ENCODE data around the gene INPP5A.
"Not testable (repeated sequence)": the region's sequence is repeated elsewhere in the genome, so short reads cannot be mapped to it uniquely, and the experiment has no call there.

INPP5A gene

DNA sequence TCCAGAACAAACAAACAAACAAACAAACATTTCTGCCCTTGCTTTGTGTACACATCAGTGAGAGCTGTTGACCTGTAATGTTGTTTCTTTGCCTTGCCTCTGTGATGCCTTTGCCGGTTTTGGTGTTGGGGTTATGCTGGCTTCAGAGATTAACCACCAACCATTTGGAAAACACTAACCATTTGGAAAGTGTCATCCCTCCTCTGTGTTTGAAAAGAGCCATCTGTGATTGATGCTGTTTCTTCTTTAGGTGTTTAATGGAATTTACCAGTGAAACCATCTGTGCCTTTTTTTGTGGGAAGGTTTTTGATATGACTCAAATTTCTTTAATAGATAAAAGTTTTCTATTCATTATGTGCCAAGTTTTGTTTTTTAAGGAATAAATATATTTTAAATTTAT, 46.5 kb downstream of the INPP5A start:
- no peak for DNase-seq

DNA sequence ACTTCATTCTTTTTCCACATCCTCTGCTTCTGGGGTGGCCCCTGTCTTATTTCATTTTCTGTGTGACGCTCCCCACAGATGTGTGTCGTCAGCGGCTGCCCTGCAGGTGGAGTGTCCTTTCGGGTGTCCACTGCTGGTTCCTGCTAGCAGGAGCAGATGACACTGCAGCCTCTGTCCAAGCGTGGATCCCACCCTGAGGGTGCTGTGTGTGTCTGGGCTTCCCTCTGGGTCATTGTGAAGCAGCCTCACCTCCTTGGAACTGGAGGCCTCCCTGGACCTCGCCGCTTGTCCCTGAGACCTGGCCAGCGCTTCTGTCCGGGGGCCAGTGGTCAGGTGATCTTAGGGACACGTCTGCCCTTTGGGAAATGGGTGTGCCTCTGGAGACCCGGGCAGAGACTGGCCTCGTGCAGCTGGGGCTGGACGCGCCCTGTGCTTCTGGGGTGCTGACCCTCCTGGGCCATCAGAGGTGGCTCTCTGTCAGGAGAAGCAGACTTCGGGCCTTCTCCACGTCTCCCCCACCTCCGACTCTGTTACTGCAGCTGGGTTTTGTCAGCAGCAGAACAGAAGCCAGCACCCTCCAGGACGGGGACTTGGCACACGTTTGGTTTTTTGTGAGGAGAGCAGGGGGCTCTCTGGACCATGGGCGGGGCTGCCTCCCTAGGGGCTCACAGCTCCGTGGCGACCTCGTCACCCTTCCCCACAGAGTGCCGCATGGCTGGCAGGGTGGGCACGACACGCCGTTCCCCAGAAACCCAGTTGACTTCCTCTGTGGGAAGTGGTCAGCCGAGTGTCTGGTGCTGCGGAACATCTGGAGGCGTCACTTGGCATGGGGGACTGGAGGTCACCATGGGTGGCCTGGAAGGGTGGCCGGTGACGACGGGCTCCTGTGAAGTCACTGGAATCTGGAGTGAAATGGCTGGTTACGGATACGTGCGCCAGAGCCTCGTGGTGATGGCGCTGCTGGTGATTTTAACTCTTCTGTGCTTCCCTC, 48.4 kb downstream of the INPP5A start:
- DNase-seq: no peak

DNA sequence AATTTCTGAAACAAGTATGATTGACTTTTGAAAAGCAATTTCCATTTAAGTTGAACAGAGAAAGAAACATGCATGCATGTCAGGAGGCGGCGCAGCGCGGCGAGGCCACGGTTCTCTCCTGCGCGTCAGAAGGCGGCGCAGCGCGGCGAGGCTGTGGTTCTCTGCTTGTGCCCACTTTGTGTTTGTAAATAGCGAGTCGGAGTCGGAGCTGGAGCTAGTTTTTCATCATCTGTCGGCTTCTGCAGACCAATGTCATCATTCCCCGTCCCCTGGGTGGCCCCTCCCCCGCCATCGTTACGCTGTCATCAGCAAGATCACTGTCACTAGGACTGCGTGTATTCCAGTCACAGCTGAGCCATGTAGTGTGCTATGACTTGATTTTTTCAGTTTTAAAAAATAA, 49.2 kb downstream of the INPP5A start:
- no peak for DNase-seq

DNA sequence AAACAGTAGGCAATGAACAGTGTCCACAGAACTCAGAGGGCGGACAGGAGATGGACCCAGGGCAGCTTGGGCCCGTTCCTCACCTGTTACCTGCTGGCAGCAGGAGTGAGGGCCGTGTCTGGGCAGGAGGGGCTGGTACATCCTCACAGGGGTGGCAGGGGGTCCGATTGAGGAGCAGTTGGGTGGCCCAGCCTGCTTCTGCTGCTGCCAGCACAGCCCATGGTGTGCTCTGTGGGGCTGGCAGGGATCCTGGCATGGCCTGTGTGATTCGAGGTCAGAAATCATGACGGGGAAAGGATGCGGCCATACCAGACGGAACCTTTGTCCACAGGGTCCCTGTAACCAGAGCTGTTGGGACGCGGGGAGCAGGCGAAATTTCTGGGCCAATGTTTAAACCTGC, 49.6 kb downstream of the INPP5A start:
- no peak for DNase-seq

DNA sequence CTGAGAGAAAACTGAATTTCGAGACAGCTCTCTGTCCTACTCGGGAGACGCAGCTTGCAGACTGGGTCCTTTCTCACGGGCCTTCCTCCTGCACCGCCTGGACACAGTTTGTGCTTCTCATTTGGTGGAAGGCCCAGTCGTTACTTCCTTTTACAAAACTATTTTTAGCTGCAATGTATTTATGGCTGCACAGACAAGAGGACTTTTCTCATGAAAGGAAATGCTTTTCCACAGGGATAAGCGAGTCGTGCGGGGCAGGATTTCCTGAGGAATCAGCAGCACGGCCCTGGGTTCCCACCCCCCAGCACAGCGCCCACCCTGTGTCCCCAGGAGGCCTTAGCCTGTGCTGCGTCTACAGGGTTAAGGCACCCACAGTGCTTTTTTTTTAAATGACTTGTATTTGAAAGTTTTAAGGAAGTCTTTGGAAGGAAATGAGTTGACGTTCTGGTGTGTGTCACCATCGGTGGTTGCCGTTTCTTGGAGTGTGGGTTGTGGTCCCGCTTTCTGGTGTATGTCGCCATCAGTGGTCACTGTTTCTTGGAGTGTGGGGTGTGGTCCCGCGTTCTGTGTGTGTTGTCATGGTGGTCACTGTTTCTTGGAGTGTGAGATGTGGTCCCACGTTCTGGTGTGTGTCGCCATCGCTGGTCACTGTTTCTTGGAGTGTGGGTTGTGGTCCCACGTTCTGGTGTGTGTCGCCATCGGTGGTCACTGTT, 50.9 kb downstream of the INPP5A start:
- DNase-seq: no peak

DNA sequence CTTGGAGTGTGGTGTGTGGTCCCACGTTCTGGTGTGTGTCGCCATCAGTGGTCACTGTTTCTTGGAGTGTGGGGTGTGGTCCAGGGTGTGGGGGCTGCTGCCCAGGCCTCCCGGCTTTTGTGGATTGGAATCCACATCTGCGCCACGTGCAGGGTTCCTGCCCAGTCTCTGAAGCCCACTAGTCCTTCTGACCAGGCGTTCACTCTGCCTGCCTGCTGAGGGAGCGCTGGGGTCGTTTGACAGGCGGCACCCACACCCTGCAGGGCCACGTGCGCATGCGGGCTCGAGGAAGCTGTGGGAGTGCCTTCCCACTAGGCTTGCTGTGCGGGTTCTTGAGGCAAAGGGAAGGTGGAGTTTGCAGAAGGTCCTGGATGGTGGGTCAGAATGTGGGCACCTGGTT, 51.4 kb downstream of the INPP5A start:
- DNase-seq: no peak

DNA sequence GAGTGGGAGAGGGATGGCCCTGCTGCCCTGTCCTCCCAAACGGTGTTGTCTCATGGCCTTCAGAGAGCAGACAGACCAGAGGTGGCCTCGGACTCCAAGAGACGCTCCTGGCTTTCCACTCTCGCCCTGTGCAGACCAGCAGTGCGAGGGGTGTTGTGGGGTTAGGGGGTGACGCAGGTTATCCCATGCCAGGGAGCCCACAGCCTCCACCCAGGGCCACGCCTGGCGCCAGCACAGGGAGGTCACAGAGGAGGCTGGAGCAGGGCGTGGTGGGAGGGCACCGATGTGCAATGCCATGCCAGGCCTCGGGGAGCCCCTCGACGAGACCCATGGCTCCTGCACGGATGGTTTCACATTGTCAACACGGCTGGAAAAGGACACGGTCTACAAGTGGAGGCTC, 52.1 kb downstream of the INPP5A start:
- no peak for DNase-seq

DNA sequence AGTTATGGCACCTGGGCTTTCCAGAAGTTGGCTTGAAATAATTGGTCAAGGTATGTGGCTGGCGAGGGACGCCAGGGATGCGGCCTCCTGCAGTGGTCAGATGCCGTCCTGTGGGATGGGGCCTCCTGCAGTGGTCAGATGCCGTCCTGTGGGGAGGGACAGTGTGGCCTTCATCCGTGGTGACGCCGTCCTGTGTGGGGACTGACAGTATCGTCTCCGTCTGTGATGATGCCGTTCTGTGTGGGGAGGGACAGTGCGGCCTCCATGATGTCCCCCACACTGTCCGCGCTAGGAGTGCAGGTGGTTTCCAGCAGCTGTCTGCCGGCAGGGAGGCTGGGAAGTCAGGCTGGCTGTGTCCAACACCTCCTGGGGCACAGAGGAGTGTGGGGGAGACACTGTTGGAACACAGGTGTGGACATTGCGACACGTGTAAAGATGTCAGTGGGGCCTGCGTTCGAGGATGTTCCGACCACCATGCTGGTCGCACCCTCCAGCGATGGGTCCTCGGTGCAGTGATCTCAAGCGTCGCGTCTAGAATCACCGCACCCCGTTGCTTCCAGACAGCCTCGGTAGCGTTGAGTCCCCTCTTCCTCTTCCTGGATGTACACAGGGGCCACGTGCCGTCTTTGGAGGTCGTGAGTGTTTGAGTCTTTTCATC, 52.6 kb downstream of the INPP5A start:
- DNase-seq: no peak

DNA sequence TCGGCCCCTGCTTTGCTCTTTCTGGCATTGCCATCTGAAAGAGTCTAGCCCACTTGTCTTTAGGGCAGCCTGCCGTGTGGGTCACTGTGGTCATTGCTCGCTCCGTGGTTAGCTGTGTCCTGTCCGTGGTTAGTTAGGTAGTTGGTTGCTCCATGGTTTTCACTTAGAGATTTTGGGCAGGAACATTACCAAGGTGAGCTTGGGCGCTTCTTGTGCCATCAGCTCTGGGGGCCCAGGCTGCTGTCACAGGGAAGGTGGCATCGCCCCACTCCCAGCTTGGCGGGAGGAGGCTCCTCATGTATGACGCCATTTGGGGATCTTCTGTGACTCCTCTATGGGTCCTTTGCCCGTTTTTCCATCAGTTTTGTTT, 53.1 kb downstream of the INPP5A start:
- no peak for DNase-seq

DNA sequence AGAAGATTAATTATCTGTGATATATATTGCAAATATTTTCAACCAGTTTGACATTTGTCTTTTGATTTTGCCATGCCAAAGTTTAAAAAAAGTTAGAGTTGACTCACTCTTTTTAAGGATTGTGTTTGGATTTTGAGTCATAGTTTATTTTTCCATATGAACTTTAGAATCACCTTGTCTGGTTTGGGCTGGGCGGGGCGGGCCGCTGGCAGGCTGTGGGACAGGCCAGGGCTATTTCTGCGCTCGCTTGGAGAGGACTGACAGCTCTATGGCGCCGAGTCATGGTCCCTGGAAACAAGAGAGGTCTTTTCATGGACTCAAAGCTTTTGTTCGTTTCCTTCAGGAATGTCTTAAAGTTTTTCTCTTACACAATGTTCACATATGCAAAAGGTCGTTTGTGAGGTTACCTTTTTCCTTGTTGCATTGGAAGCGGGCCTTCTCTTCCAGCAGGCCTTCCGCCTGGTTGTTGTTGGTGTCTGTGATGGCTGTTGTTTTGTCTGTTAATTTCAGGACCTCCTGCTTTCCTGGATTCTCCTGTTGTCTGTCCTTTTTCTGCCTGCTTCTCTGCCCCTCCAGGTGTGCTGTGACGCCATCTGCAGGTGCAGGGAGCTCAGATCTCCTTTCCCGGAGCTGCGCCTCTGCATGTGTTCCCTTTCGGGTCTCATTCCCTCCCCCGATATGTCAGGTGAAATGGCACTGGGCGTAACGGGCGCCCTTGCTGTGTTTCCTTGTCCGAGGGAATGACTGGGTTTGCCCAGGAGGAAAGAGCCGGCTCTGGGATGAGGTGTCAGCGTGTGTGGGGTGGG, 53.8 kb downstream of the INPP5A start:
- DNase-seq: peak; percentile 65

DNA sequence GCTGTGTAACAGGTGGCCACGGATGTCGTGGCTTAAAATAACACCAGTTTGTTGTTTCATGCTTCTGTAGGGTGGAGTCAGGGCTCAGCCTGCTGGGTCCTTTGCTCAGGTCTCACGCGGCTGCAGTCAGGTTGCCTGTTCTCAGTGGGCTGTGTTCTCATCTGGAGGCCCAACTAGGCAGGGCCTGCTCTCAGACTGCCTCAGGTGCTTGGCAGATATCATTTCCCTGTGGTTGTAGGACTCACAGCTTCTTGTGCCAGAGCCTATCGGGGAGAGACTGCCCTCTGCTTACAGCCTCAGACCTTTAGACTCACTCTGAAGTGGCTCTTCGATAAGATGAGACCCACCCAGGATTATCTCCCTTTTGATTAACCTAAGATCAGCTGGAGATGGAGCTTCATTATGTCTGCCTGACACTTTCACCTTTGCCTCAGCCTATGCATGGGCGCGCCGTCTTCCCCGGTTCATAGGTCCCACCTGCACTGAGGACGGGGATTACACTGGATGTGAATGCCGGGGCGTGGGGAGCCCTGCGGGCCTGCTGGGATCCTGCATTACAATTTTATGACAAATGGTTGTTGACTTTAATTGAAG, 55.3 kb downstream of the INPP5A start:
- DNase-seq: no peak

DNA sequence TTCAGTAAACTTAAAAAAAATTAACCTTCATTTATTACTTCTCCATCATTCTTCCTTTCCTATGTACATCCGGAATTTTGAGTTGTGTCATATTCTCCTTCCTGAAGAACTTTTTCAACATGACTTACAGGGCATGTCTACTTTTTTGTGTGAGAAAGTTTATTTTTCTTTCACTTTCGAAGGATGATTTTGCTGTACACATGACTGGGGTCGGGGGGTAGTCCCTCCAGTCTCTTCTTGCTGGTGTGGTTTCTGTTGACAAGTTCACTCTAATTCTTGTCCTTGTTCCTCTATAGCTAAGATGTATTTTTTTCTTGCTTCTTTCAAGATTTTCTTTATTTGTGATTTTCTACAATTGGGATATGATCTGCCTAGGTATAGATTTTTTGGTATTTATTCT, 55.8 kb downstream of the INPP5A start:
- DNase-seq: no peak

DNA sequence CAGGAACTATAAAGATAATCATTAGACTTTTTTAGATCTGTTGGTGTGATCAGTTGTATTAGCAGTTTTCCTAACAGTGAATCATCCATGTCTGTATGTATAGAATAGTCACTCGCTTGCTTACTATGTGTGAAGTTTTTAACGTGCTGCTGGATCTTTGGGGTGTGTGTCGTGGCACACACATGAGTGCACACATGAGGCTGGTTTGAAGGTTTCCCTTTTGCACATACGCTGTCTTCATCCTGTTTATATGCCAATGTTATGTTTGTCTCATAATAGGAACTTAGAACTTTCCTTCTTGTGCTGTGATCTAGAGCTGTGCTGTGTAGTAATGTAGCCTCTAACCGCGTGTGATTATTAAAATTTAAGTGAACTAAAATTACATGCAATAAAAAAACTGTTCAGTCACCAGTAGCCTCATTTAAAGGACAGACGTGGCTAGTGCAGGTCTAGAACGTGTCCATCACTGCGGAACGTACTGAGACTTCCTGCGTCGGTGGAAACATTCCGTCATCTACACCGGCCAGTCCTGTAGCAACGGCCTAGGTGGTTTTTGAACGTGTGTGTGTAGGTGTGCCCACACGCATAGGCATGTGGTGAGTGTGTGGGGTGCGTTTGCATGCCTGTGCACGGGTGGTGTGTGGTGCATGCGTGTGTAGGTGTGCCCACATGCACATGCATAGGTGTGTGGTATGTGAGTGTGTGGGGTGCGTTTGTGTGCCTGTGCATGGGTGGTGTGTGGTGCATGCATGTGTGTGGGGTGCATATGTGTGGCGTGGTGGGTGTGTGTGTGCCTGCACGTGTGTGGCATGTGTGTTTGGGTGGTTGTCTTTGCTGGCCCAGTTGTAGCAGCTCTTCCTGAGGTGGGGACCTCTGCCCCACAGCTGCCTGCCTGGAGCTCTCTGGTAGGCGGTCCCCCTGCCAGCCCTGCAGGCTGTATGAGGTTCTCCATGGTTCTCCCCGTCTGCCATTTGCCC, 56.6 kb downstream of the INPP5A start:
- DNase-seq: no peak

DNA sequence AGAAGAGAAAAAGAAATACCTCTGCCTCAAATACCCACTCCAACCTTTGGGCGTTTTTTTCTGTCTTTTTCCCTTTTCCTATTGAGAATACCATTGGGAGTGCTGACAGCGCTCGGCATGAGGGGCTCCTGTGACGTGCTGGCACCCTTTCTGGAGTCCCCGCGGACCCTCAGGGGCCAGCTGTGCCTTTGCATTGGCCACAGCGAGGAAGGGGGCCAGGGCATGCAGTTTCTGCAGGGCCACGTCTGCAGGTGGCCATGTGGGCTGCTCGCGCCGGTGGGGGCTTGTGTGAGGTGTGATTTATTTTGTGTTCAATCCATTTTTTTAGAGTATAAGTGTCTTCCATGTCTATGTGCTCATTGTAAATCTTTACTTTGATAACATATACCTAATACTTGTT, 57.4 kb downstream of the INPP5A start:
- no peak for DNase-seq

DNA sequence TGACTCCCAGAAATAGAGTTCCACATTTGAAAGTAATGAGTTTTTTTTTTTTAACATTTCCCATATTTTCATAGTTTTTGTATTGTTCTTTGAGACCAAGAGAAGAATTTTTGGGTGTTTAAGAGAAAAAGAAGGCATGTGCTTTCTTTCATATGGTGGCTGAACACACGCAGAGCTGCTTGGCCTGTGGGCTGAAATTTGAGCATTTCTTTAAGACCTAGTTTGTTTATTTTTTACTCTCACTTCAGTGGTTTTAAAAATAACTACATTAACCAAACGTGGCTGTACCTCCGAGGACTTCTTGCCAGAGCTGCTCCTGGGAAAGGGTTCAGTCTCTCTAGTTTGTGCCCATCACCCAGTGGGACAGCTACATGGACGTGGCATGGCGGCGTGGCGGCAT, 58.3 kb downstream of the INPP5A start:
- DNase-seq: no peak

DNA sequence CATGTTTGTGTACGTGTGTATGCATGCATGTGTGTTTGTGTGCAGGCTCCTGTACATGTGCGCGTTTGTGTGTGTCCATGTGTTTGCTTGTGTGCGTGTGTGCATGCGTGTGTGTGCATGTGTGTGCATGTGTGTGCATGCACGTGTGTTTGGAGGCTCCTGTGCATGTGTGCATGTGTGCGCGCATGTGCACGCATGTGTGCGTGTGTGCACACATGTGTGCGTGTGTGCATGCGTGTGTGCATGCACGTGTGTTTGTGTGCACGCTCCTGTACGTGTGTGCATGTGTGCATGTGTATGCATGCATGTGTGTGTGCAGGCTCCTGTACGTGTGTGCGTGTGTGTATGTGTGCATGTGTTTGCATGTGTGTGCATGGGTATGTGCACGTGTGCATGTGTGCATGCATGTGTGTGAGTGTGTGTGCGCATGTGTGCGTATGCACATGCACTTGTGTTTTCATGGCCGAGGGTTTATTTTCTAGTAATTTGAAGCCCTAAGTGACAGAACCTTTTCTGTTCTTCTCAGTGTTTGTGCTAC, 59.2 kb downstream of the INPP5A start:
- no peak for DNase-seq

DNA sequence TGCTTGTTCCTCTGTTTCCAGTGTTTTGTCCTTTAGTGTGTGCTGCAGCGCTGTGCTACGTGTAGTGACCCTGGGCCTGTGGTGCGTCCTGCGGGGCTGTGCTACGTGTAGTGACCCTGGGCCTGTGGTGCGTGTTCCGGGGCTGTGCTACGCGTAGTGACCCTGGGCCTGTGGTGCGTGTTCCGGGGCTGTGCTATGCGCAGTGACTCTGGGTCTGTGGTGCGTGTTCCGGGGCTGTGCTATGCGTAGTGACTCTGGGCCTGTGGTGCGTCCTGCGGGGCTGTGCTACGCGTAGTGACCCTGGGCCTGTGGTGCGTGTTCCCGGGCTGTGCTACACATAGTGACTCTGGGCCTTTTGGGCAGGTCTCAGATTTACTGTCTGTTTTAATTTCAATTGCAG, 60.1 kb downstream of the INPP5A start:
- DNase-seq: no peak

DNA sequence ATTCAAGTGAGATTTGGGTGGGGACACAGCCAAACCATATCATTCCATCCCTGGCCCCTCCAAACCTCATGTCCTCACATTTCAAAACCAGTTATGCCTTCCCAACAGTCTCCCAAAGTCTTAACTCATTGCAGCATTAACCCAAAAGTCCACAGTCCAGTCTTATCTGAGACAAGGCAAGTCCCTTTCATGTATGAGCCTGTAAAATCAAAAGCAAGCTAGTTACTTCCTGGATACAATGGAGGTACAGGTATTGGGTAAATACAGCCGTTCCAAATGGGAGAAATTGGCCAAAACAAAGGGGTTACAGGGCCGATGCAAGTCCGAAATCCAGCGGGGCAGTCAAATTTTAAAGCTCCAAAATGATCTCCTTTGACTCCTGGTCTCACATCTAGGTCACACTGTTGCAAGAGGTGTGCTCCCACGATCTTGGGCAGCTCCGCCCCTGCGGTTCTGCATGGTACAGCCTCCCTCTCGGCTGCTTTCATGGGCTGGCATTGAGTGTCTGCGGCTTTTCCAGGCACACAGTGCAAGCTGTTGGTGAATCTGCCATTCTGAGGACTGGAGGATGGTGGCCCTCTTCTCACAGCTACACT, 61.5 kb downstream of the INPP5A start:
- DNase-seq: not testable (repeated sequence)

DNA sequence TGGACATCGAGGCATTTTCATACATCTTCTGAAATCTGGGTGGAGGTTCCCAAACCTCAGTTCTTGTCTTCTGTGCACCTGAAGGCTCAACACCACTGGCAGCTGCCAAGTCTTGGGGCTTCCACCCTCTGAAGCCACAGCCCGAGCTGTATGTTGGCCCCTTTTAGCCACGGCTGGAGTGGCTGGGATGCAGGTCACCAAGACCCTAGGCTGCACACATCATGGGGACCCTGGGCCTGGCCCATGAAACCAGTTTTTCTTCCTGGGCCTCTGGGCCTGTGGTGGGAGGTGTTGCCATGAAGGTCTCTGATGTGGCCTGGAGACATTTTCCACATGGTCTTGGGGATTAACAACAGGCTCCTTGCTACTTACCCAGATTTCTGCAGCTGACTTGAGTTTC, 62.1 kb downstream of the INPP5A start:
- no peak for DNase-seq

DNA sequence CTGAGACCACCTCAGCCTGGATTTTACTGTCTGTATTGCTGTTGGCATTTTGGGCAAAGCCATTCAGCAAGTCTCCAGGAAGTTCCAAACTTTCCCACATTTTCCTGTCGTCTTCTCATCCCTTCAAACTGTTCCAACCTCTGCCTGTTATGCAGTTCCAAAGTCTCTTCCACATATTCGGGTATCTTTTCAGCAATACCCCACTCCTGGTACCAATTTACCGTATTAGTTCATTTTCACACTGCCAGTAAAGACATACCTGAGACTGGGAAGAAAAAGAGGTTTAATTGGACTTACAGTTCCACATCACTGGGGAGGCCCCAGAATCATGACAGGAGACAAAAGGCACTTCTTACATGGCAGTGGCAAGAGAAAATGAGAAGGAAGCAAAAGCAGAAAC, 62.8 kb downstream of the INPP5A start:
- DNase-seq: no peak

DNA sequence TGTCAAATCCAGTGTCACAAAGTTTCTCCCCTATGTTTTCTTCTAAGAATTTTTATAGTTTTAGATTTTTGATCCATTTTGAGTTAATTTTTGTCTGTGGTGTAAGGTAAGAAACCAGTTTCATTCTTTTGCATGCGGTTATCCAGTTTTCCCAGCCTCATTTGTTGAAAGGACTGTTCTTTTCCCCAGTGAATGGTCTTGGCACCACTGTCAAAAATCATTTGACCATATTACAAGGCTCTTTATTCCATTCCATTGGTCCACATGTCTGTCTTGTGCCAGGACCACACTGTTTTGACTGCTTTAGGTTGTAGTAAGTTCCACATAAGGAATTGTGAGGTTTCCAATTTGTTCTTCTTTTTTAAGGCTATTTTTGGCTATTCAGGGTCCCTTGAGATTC, 64.0 kb downstream of the INPP5A start:
- no peak for DNase-seq
